ENCODE measurements around the gene GALNT3. TPM values are rescaled to one million over a fixed set of nuclear protein-coding genes. Genes with fewer than 3 reads are reported as not detected.

The GALNT3 gene
- total RNA-seq, 4 donors from 2014 or later: 0.26 to 2.5 (median 0.96) TPM

- TF ChIP-seq POLR2A (IDR thresholded peaks at IDR 0.05; ENCODE audit: low read depth) (no peak), POLR2AphosphoS5 (IDR thresholded peaks at IDR 0.05) (no peak), EP300 (IDR thresholded peaks at IDR 0.05) (no peak), CTCF (IDR thresholded peaks at IDR 0.05) (no peak)
These were observed 9.2 kb upstream of the GALNT3 start for GRCh38 chr2:165803123-165803760.

GRCh38 chr2:165801176-165801575, 7.1 kb upstream of the GALNT3 start:
- 93% methylated on average over 3 of the region's 3 CpGs for WGBS
- DNase-seq (ENCODE audit: extremely low spot score): no peak
- intact Hi-C loops (cut with DNase I): no loop called here
- no peak for TF ChIP-seq EP300 (IDR thresholded peaks at IDR 0.05)
- no peak for TF ChIP-seq POLR2AphosphoS5 (IDR thresholded peaks at IDR 0.05)
- no peak for TF ChIP-seq CTCF (IDR thresholded peaks at IDR 0.05)
- no peak for TF ChIP-seq POLR2A (IDR thresholded peaks at IDR 0.05; ENCODE audit: low read depth)
- no peaks in the 10 kb centered on the region for H3K27me3 ChIP-seq
- no peaks in the 10 kb centered on the region for H3K9me3 ChIP-seq
- no peaks in the 10 kb centered on the region for H3K4me1 ChIP-seq
- H3K4me3 ChIP-seq: no peak overlapping the region
- no peaks in the 10 kb centered on the region for H3K36me3 ChIP-seq
- no peak overlapping the region for H3K27ac ChIP-seq (replicated peaks in 1 of 4)

More at GRCh38 chr2:165803123-165803760, 9.2 kb upstream of the GALNT3 start:
- WGBS: 85% methylated on average over 4 of the region's 4 CpGs
- no peak overlapping the region for H3K4me3 ChIP-seq
- no peak for DNase-seq (ENCODE audit: extremely low spot score)
- H3K27ac ChIP-seq (replicated peaks in 1 of 4): no peak overlapping the region
- intact Hi-C loops (cut with DNase I): no loop called here
- no peaks in the 10 kb centered on the region for H3K36me3 ChIP-seq
- no peaks in the 10 kb centered on the region for H3K4me1 ChIP-seq
- H3K9me3 ChIP-seq: no peaks in the 10 kb centered on the region
- no peaks in the 10 kb centered on the region for H3K27me3 ChIP-seq

GRCh38 chr2:165796819-165797530, 2.9 kb upstream of the GALNT3 start:
- H3K9me3 ChIP-seq: no peaks in the 10 kb centered on the region
- H3K4me3 ChIP-seq: no peak overlapping the region
- no peak overlapping the region for H3K27ac ChIP-seq (replicated peaks in 1 of 4)
- 52% methylated on average over 3 of the region's 3 CpGs for WGBS
- no peak for DNase-seq (ENCODE audit: extremely low spot score)
- peaks cover 16 to 20% (median 20%) of the 10 kb centered on the region in 4 donors for H3K4me1 ChIP-seq
- peaks cover 5 to 26% (median 10%) of the 10 kb centered on the region in 4 donors for H3K27me3 ChIP-seq
- no peaks in the 10 kb centered on the region for H3K36me3 ChIP-seq
- intact Hi-C loops (cut with DNase I): no loop called here
- TF ChIP-seq CTCF (IDR thresholded peaks at IDR 0.05): no peak
- TF ChIP-seq POLR2A (IDR thresholded peaks at IDR 0.05; ENCODE audit: low read depth): no peak
- TF ChIP-seq POLR2AphosphoS5 (IDR thresholded peaks at IDR 0.05): no peak
- no peak for TF ChIP-seq EP300 (IDR thresholded peaks at IDR 0.05)

- Histone ChIP-seq H3K27me3 (peaks cover 5 to 30% (median 10%) of the 10 kb centered on the region in 4 donors), H3K9me3 (no peaks in the 10 kb centered on the region), H3K4me1 (peaks cover 16 to 20% (median 20%) of the 10 kb centered on the region in 4 donors), H3K4me3 (no peak overlapping the region), H3K27ac (replicated peaks in 1 of 4) (no peak overlapping the region), H3K36me3 (no peaks in the 10 kb centered on the region)
- intact Hi-C loops (cut with DNase I): no loop called here
- no peak for DNase-seq (ENCODE audit: extremely low spot score)
- 71% methylated on average over 1 of the region's 1 CpG for WGBS
- no peak for TF ChIP-seq CTCF (IDR thresholded peaks at IDR 0.05)
These were observed 2.1 kb upstream of the GALNT3 start for GRCh38 chr2:165796129-165796528.

Measured in esophagus muscularis mucosa (tissue), 4 donors.